Osteoblast (primary cell): ENCODE results near the gene MPEG1. TPM values are rescaled to one million over a fixed set of nuclear protein-coding genes. Genes with fewer than 3 reads are reported as not detected.

Experiments
- DNase-seq: peaks from one replicate; pipeline ENCODE4 v3.0.0; 2011; ENCODE audit warnings: low spot score, mixed read lengths; ENCODE audit not compliant: insufficient read length; ENCODE audit errors: missing footprints
- H2AFZ ChIP-seq: 2 replicates; pipeline ENCODE4 v1.6.0; 2011; ENCODE audit warnings: mild to moderate bottlenecking, low read length
- H3K27ac ChIP-seq: 2 replicates; pipeline ENCODE4 v1.5.1; 2011; ENCODE audit warnings: mild to moderate bottlenecking, low read depth, low read length, moderate library complexity
- H3K27me3 ChIP-seq: 2 replicates; pipeline ENCODE4 v1.6.0; 2012; ENCODE audit warnings: mild to moderate bottlenecking, control low read depth, inconsistent platforms, low read length, moderate library complexity; ENCODE audit not compliant: insufficient read depth
- H3K36me3 ChIP-seq: 2 replicates; pipeline ENCODE4 v1.5.1; 2011; ENCODE audit warnings: mild to moderate bottlenecking, low read length, control low read depth, moderate library complexity; ENCODE audit not compliant: insufficient read depth
- H3K4me1 ChIP-seq: 2 replicates; pipeline ENCODE4 v1.5.1; 2011; ENCODE audit warnings: mild to moderate bottlenecking, low read length, control low read depth, moderate library complexity; ENCODE audit not compliant: insufficient read depth
- H3K4me2 ChIP-seq: 2 replicates; pipeline ENCODE4 v1.6.0; 2011; ENCODE audit warnings: mild to moderate bottlenecking, low read length; ENCODE audit not compliant: insufficient read depth
- H3K4me3 ChIP-seq: fragments of 200-600 bp; sonication (generic); 3 replicates; pipeline ENCODE4 v1.5.1; 2012; ENCODE audit warnings: mild to moderate bottlenecking, low read length, inconsistent platforms; ENCODE audit not compliant: insufficient read depth
- H3K79me2 ChIP-seq: 2 replicates; pipeline ENCODE4 v1.6.0; 2012; ENCODE audit warnings: mild to moderate bottlenecking, low read length, control low read depth, inconsistent platforms; ENCODE audit not compliant: insufficient read depth
- H3K9me3 ChIP-seq: 2 replicates; pipeline ENCODE4 v1.5.1; 2011; ENCODE audit warnings: low read depth, low read length, control low read depth
- H4K20me1 ChIP-seq: 2 replicates; pipeline ENCODE4 v1.6.0; 2012; ENCODE audit warnings: mild to moderate bottlenecking, low read length, control low read depth; ENCODE audit not compliant: insufficient read depth
- CTCF ChIP-seq: IDR thresholded peaks from 2 replicates; pipeline ENCODE4 v1.5.1; 2011; ENCODE audit warnings: mild to moderate bottlenecking, low read depth, low read length, moderate library complexity; ENCODE audit errors: extremely low read depth
- total RNA-seq: library from RNA; depleted of rRNA; stranded (reverse); fragments of >200 nt; gene quantifications from 2 replicates; pipeline ENCODE4 v1.2.3, GENCODE V29; 2012

Gene MPEG1
- total RNA-seq, 1 donor: 0.36 TPM

GRCh38 chr11:59195586-59195985 lies 17.1 kb downstream of the MPEG1 start:
- Histone ChIP-seq H2AFZ (no peak overlapping the region), H4K20me1 (no peaks in the 10 kb centered on the region), H3K36me3 (no peaks in the 10 kb centered on the region), H3K27ac (no peak overlapping the region), H3K9me3 (no peaks in the 10 kb centered on the region), H3K79me2 (no peaks in the 10 kb centered on the region), H3K27me3 (peaks cover 6% of the 10 kb centered on the region), H3K4me2 (no peak overlapping the region), H3K4me3 (no peak overlapping the region), H3K4me1 (peaks cover 10% of the 10 kb centered on the region)
- no peak for TF ChIP-seq CTCF
- DNase-seq: no peak

- H3K4me3 ChIP-seq: no peak overlapping the region
- H3K27me3 ChIP-seq: peaks cover 4% of the 10 kb centered on the region
- no peaks in the 10 kb centered on the region for H3K9me3 ChIP-seq
- H3K27ac ChIP-seq: no peak overlapping the region
- H3K79me2 ChIP-seq: no peaks in the 10 kb centered on the region
- H4K20me1 ChIP-seq: no peaks in the 10 kb centered on the region
- H3K36me3 ChIP-seq: no peaks in the 10 kb centered on the region
- no peak overlapping the region for H2AFZ ChIP-seq
- DNase-seq: no peak
- no peak overlapping the region for H3K4me2 ChIP-seq
- TF ChIP-seq CTCF: no peak
- H3K4me1 ChIP-seq: peaks cover 10% of the 10 kb centered on the region
These were observed 19.1 kb downstream of the MPEG1 start for GRCh38 chr11:59193587-59194130.

- no peak overlapping the region for H3K4me3 ChIP-seq
- no peak overlapping the region for H3K4me2 ChIP-seq
- no peaks in the 10 kb centered on the region for H3K36me3 ChIP-seq
- H4K20me1 ChIP-seq: no peaks in the 10 kb centered on the region
- H3K27me3 ChIP-seq: peaks cover 6% of the 10 kb centered on the region
- H3K79me2 ChIP-seq: no peaks in the 10 kb centered on the region
- no peaks in the 10 kb centered on the region for H3K4me1 ChIP-seq
- H2AFZ ChIP-seq: no peak overlapping the region
- TF ChIP-seq CTCF: no peak
- H3K9me3 ChIP-seq: no peaks in the 10 kb centered on the region
- no peak overlapping the region for H3K27ac ChIP-seq
- DNase-seq: no peak
These were observed 20.2 kb downstream of the MPEG1 start for GRCh38 chr11:59192446-59193020.

- Histone ChIP-seq H3K4me2 (no peak overlapping the region), H2AFZ (no peak overlapping the region), H3K27me3 (peaks cover 7% of the 10 kb centered on the region), H3K27ac (no peak overlapping the region), H3K79me2 (no peaks in the 10 kb centered on the region), H4K20me1 (no peaks in the 10 kb centered on the region), H3K4me3 (no peak overlapping the region), H3K9me3 (no peaks in the 10 kb centered on the region), H3K36me3 (no peaks in the 10 kb centered on the region), H3K4me1 (no peaks in the 10 kb centered on the region)
- TF ChIP-seq CTCF: no peak
- no peak for DNase-seq
These were observed 20.8 kb downstream of the MPEG1 start for GRCh38 chr11:59191890-59192289.
